Endothelial cell of umbilical vein (primary cell): ENCODE data around the gene TNFRSF1B.

ENCODE experiments used
- CTCF ChIP-seq, 2 donors: IDR thresholded peaks; 1 replicate in 1 of 2; 2 replicates in 1 of 2; pipeline ENCODE4 v1.5.1; 2011; ENCODE audit warnings: low read length in 2 of 2, mild to moderate bottlenecking in 2 of 2, moderate library complexity in 2 of 2, control low read depth in 1 of 2, inconsistent platforms in 1 of 2, low read depth in 1 of 2; ENCODE audit not compliant: insufficient read depth in 1 of 2; ENCODE audit errors: extremely low read depth in 1 of 2
- EZH2 ChIP-seq: IDR thresholded peaks from 2 replicates; pipeline ENCODE4 v1.6.1; 2012; ENCODE audit warnings: borderline replicate concordance, low read depth, mild to moderate bottlenecking, moderate library complexity, low read length, inconsistent platforms; ENCODE audit not compliant: severe bottlenecking
- JUN ChIP-seq: IDR thresholded peaks from 2 replicates; pipeline ENCODE4 v1.6.1; 2011; ENCODE audit warnings: borderline replicate concordance, low read depth; ENCODE audit not compliant: insufficient read length, insufficient read depth
- MAX ChIP-seq: IDR thresholded peaks from 2 replicates; pipeline ENCODE4 v1.6.1; 2011; ENCODE audit not compliant: insufficient read depth, insufficient read length
- MYC ChIP-seq: IDR thresholded peaks from one replicate; pipeline ENCODE4 v1.6.1; 2011; ENCODE audit warnings: mild to moderate bottlenecking, low read depth, low read length
- POLR2A ChIP-seq: IDR thresholded peaks from 2 replicates; pipeline ENCODE4 v1.6.1; 2012; ENCODE audit warnings: low read depth, mild to moderate bottlenecking, control low read depth, low read length
- POLR2AphosphoS5 ChIP-seq: IDR thresholded peaks from 2 replicates; pipeline ENCODE4 v1.6.1; 2012; ENCODE audit warnings: low read depth, mild to moderate bottlenecking, control low read depth, low read length, moderate library complexity; ENCODE audit not compliant: insufficient read depth

GRCh38 chr1:12172042-12172851, 5.5 kb downstream of the TNFRSF1B start:
- TF ChIP-seq CTCF (IDR thresholded peaks at IDR 0.05; ENCODE audit: extremely low read depth in 1 of 2, insufficient read depth in 1 of 2, low read depth in 1 of 2, low read length in 2 of 2) = no peak
- TF ChIP-seq JUN = no peak
- no peak for TF ChIP-seq POLR2A
- no peak for TF ChIP-seq EZH2
- no peak for TF ChIP-seq MAX
- TF ChIP-seq MYC = no peak
- no peak for TF ChIP-seq POLR2AphosphoS5
